HG03521 (cell line): ENCODE data around the gene ADGRL4.
"Not testable (repeated sequence)": the region's sequence is repeated elsewhere in the genome, so short reads cannot be mapped to it uniquely, and the experiment has no call there.

Source experiments
- ATAC-seq: cut with Tn5 transposase; IDR thresholded peaks from one replicate; pipeline ENCODE4 v1.9.1; 2021; ENCODE audit warnings: mild to moderate bottlenecking, moderate library complexity; ENCODE audit not compliant: unreplicated experiment

The ADGRL4 gene

DNA sequence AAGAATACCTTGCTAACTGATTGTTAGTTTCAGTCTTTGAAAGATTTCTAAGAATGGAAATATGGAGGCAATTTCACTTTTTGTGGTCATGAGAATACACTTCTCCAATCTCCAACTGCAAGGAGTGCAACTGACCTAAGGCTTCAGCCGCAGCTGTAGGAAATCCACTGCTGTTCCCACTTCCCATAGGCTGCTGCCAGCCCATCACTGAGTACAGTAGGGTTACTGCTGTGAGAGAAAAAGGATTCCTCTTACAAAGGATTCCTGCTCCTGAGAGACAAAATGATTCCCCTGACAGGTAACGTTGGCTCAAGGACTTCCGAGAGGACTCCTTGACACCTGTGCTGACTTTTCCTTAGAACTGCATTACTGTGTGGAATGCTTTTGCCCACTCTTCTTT is 87.4 kb downstream of the ADGRL4 start:
- no peak for ATAC-seq

DNA sequence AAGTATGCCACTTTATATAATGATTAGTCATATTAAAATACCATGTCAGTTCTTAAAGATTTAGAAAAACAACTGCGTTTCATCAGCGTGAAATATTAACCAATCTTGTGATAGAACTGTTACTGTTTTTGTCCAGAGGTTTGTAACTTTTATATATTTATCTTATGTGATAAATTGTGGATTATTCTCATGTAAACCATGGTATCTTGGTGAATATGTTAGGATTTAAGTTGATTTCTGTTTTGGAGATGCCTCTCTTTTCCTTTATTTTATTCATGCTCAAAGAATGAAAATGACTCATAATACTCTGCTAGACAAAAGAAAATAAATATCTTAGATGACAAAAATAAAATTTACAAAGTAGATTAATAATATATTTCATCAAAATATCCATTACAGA is 88.4 kb downstream of the ADGRL4 start:
- ATAC-seq, result no peak

- ATAC-seq, result no peak
These were observed 89.5 kb downstream of the ADGRL4 start for GRCh38 chr1:78916986-78917385.

DNA sequence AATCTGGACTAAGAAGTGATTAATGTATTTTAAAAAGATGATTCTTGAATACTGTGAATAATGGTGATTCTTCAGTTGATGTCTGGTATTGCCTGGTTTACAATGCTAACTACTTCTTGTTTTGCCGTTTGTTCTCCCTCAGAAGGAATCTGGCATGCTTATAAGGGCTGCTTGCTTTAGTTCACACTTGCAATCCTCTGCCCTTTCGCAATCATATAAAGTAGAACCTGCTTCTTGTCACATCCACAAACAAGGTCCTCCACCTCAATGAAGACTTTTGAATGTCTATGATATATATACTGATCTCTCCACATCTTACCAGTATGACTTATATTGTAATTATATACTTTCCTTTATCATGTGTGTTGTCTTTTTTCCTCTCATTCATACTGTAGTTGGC is 92.6 kb downstream of the ADGRL4 start:
- ATAC-seq, result no peak

- no peak for ATAC-seq
These were observed 94.3 kb downstream of the ADGRL4 start for GRCh38 chr1:78911956-78912880.

DNA sequence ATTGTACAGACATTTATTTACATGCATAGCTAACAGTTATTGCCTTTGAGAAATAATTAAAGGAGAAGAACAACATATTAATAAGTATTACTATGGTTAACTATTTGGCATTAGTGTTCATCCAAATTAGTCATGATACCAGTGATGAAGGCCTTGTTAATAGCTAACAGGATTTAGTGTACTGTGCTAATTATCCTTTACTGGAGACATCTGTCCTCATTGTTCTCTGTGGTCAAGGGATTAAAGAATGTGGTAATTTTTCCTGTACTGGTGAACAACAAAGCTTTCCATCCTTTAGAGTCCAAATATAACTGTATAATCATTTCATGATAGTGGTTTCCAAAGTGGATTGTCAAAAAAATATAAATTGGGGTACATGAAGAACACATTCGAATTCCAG is 103.9 kb downstream of the ADGRL4 start:
- ATAC-seq, result no peak

DNA sequence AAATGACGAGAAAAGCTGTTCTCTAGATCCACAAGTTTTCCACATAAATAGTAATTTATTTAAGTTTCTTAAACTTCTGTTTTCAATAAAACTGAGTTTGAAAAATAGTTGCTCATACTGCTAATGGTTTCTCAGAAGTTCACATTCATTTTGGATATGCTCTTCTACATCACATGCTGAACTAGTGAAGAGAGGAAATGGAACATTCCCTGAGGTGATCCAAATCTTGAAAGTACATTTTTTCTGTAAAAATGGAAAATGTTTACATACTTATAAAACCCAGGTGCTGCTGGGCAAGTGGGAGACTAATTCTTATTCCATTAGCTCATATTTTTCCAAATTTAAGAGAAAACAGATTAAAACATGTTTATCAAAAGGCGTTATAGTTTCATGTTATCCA is 111.7 kb downstream of the ADGRL4 start:
- ATAC-seq, result no peak

GRCh38 chr1:78892260-78892840 is 114.2 kb downstream of the ADGRL4 start:
- ATAC-seq, result no peak

GRCh38 chr1:78887458-78887857 is 119.1 kb downstream of the ADGRL4 start:
- ATAC-seq, result no peak

- no peak for ATAC-seq
These were observed 121.7 kb downstream of the ADGRL4 start for GRCh38 chr1:78884685-78885452.

GRCh38 chr1:78880223-78880622 is 126.3 kb downstream of the ADGRL4 start:
- ATAC-seq, result no peak

GRCh38 chr1:78875986-78876385 is 130.5 kb downstream of the ADGRL4 start:
- ATAC-seq, result not testable (repeated sequence)

GRCh38 chr1:78872801-78873200 is 133.7 kb downstream of the ADGRL4 start:
- ATAC-seq, result not testable (repeated sequence)

GRCh38 chr1:78871249-78871648 is 135.3 kb downstream of the ADGRL4 start:
- ATAC-seq, result no peak

- no peak for ATAC-seq
These were observed 137.4 kb downstream of the ADGRL4 start for GRCh38 chr1:78869136-78869535.

DNA sequence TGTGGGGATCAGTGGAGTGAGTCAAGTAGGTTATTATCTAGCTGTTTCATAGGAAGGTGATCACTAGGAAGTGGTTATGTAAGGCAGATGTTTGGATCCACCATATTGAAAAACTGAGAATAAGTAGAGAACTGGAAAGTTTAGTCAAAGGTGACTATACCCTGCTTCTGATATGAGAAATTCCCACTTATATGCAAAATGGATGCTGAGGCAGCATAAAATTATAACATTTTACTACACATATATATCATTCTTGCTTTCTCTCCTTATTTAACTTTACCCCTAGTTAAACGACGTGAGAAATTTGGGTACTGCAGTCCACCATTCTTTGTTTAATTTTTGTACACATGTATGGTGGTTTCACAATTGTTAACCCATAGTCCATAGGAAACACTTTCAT is 142.4 kb downstream of the ADGRL4 start:
- ATAC-seq, result no peak

DNA sequence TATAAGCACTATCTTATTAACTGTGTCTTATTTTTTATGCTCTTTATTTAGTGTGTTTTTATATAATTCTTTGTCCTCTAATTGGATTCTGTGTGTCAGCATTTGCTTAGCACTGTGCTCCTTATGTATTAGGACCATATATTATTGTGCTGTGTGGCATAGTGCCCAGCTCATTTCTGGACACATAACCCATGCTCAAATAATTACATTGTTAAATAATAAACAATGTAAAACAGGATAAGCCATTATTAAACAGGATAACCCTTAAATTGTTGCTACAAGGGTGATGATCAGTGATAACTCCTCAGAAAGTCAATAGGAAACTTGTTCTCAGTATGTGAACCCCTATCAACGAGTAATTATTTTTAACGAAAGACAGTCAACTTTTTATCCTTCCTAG is 150.4 kb downstream of the ADGRL4 start:
- no peak for ATAC-seq

- peak; percentile 91 for ATAC-seq
These were observed 151.3 kb downstream of the ADGRL4 start for GRCh38 chr1:78855258-78855657.

- peak; percentile 14 for ATAC-seq
These were observed 152.0 kb downstream of the ADGRL4 start for GRCh38 chr1:78854556-78854955.

- no peak for ATAC-seq
These were observed 163.0 kb downstream of the ADGRL4 start for GRCh38 chr1:78843546-78843945.

DNA sequence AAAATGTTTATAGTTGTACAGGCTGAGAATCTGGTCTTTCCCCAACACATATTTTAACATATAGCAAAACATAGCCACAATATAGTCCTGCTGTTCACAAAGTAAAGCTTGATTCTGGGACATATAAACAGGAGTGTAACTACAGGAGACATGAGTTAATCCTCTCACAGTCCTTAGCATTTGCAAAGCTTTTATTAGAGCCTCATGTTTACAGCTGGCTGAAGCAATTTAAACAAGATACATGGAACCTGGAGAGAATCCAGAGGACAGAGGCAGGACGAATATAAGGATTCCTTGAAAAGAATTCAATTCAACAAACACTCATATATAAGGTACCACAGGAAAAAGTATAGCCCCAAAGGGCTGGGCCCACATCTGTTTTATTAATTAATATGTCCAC is 163.4 kb downstream of the ADGRL4 start:
- ATAC-seq, result no peak
